ENCODE measurements around the gene C10orf71.

Gene C10orf71

GRCh38 chr10:49362596-49363260 lies 63.8 kb downstream of the C10orf71 start:
- no peak for DNase-seq

GRCh38 chr10:49363309-49364031 lies 64.5 kb downstream of the C10orf71 start:
- DNase-seq = no peak

- no peak for DNase-seq
These were observed 65.1 kb downstream of the C10orf71 start for GRCh38 chr10:49364051-49364450.

GRCh38 chr10:49364747-49365146 lies 65.8 kb downstream of the C10orf71 start:
- DNase-seq = no peak

- no peak for DNase-seq
These were observed 66.3 kb downstream of the C10orf71 start for GRCh38 chr10:49365275-49365674.

- DNase-seq = no peak
These were observed 66.9 kb downstream of the C10orf71 start for GRCh38 chr10:49365675-49366415.

GRCh38 chr10:49366460-49366859 lies 67.5 kb downstream of the C10orf71 start:
- no peak for DNase-seq

GRCh38 chr10:49367600-49367999 lies 68.6 kb downstream of the C10orf71 start:
- DNase-seq = no peak

GRCh38 chr10:49368256-49368655 lies 69.3 kb downstream of the C10orf71 start:
- DNase-seq = no peak

- no peak for DNase-seq
These were observed 70.5 kb downstream of the C10orf71 start for GRCh38 chr10:49369216-49370162.

- no peak for DNase-seq
These were observed 71.5 kb downstream of the C10orf71 start for GRCh38 chr10:49370326-49371100.

GRCh38 chr10:49371967-49372366 lies 73.0 kb downstream of the C10orf71 start:
- DNase-seq = no peak

GRCh38 chr10:49373361-49373760 lies 74.4 kb downstream of the C10orf71 start:
- DNase-seq = no peak

- no peak for DNase-seq
These were observed 75.8 kb downstream of the C10orf71 start for GRCh38 chr10:49374740-49375139.

- DNase-seq = no peak
These were observed 76.6 kb downstream of the C10orf71 start for GRCh38 chr10:49375611-49376010.

Data from NCI-H1092 (cell line).